GM18526 (cell line): ENCODE measurements around the gene PRR19.

Experiments
- POLR2A ChIP-seq: IDR thresholded peaks from 3 replicates; pipeline ENCODE4 v1.6.1; 2011; ENCODE audit not compliant: insufficient read length; ENCODE audit errors: extremely low read depth

Gene PRR19

GRCh38 chr19:42279155-42279901 lies 22.6 kb upstream of the PRR19 start:
- no peak for TF ChIP-seq POLR2A

GRCh38 chr19:42279902-42280814 lies 21.8 kb upstream of the PRR19 start:
- TF ChIP-seq POLR2A: peak; percentile 73

- no peak for TF ChIP-seq POLR2A
These were observed 21.2 kb upstream of the PRR19 start for GRCh38 chr19:42280815-42281145.

- no peak for TF ChIP-seq POLR2A
These were observed 20.6 kb upstream of the PRR19 start for GRCh38 chr19:42281146-42281826.

GRCh38 chr19:42281827-42282762 lies 19.8 kb upstream of the PRR19 start:
- no peak for TF ChIP-seq POLR2A

- TF ChIP-seq POLR2A: no peak
These were observed 19.1 kb upstream of the PRR19 start for GRCh38 chr19:42282819-42283187.

GRCh38 chr19:42283188-42284065 lies 18.5 kb upstream of the PRR19 start:
- peak; percentile 74 for TF ChIP-seq POLR2A

GRCh38 chr19:42284066-42284501 lies 17.8 kb upstream of the PRR19 start:
- TF ChIP-seq POLR2A: no peak

- TF ChIP-seq POLR2A: no peak
These were observed 17.2 kb upstream of the PRR19 start for GRCh38 chr19:42284591-42285341.

GRCh38 chr19:42285541-42285941 lies 16.4 kb upstream of the PRR19 start:
- TF ChIP-seq POLR2A: no peak

GRCh38 chr19:42285988-42286348 lies 16.0 kb upstream of the PRR19 start:
- TF ChIP-seq POLR2A: no peak

- TF ChIP-seq POLR2A: no peak
These were observed 15.4 kb upstream of the PRR19 start for GRCh38 chr19:42286349-42287016.
